ENCODE measurements around the gene RBMS3.
"Not testable (repeated sequence)": the region's sequence is repeated elsewhere in the genome, so short reads cannot be mapped to it uniquely, and the experiment has no call there.

Gene RBMS3

DNA sequence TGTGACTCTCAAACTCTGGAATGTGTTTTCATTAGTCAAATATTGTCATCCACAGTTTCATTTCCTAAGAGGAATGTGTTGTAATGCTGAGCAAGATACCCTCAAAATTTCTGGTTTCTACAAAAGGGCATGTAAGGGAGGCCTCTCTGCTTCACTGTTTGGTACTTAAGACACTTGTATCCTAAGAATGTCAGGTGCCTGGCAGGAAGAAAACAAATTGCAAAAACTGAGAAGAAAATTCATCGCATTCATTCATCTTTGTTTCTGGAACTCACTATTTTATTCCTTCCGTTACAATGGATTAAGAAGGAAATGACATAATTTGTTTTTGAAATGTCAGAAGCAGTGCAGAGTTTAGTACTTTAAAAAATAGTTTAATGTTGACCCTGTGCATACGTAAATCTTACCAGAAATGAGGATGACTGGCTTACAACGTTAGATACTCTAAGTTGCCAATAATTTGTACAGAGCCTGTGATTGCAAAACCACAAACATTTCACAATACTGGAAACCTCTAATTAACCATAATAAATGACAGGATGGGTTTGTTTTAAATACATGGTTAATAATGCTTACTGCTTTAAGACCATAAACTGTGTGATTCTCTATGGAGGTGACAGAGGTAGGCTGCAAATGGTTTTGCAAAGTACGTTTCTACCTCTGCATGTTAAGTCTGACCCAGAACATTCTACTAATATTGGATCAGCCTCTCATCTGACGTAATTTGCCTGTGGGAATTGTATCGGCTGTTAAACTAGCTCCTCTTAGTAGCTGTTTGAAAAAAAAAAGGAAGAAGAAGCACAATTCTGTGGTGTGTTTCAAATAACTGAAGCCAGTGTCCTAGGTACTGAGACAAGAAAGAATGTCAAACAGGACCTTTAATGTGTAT lies 477.8 kb downstream of the RBMS3 start:
- DNase-seq, result no peak

DNA sequence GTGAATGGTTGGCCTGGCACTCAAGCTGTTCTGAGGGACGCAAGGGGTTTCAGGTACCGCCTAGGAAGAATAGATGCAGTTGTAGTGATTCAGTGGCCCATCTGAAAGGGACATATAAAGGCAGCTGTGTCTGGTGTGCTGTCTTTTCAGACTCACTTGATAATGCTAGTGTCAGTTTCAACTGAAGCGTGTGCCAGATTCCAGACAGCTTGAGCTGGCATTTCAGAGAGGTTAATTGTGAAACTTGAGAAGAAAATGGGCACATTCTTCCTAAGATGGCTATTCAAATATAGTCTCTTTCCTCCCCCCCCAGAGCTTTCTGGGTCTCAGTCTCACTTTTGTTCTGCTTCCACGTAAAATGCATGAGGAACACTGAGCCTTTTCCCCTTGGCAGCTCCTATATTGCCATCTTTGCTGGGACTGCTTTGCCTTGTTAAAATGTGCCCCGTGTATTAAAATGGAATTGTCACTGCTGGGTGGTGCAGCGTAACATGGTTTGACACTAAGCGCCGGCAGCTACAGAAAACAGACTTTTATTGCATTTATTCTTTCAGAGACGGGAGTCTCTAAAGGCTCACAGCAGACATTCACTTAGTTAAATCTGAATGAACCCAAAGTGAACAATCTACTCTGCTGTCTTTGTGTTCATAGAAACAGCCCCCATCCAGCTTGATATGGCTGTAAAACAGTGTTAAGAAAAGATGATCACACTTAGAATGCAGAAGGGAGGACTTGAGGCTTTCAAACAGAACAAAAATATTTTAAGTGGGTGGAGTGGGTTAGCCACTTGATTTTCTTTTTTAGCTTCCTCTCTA lies 478.7 kb downstream of the RBMS3 start:
- DNase-seq, result no peak

DNA sequence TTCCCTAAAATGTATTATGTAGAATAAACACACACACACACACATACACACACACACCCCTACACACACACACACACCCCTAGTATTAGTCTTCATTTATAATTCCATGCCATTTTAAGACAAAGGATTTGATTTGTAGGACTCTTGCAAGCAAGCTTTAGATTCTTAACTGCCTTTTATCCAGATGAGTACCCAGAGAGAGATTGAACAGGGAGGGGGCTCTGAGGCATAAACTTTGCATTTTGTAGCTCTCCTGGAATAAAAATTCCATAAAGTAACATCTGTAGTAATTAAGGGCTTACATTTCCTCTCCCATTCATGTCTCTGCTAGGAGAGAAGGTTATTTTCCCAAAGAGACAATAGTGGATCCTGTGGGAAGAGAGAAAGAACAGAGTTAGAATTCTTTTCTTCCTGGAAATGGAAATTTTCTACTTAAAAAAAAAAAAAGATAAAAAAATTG lies 479.4 kb downstream of the RBMS3 start:
- DNase-seq, result no peak

DNA sequence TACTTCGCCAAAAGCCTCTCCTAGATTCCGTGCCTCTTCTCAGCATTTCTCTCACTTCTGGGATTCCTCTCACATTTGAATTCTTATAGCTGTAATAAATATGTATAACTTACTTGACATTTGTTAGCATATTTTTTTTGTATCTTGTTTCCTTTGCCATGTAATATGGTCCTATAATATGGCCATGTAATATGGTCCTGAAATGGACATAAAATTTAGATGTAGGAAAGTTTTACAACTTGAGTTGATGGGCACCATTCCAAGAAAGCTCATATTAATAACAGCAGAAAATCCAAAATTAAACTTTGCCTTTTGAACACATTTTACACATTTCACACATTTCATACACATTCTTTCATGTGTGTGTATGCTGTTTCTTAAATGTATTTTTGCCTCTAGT lies 480.6 kb downstream of the RBMS3 start:
- DNase-seq, result no peak

DNA sequence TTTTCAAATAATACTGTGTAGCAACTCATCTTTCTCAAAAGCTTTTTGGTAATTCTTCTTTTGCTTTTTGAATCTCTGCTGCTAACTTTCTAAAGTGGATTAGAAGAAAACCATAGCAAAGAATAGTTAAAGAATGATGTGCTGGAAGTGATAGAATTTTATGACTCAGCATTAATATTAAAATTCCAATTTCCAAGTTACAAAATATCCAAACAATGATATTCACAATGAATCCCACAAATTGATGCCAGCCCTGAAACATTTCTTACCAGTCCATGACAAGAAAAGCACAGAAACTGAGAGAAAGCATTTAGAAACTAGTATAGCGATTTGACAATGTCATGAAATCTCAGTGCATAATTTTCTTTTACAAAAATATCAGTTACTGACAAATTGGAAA lies 482.2 kb downstream of the RBMS3 start:
- no peak for DNase-seq

DNA sequence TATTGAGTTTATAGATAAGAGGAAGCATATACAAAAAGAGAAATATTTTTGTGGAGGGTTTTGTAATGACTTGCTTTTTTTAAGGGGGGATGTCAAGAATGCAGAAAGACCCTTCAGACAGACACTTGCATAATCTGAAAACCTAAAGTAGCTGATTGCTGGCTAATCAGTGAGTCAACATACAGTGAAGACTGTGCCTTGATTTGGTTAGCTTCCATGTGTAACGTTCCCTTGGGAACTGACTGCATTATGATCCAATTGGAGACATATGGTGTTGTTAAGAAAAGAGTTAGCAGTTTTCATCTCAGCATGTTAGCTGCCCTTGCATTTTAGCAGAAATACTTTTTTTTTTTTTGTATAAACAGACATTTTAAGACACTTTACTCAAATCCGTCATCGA lies 483.2 kb downstream of the RBMS3 start:
- DNase-seq, result no peak

DNA sequence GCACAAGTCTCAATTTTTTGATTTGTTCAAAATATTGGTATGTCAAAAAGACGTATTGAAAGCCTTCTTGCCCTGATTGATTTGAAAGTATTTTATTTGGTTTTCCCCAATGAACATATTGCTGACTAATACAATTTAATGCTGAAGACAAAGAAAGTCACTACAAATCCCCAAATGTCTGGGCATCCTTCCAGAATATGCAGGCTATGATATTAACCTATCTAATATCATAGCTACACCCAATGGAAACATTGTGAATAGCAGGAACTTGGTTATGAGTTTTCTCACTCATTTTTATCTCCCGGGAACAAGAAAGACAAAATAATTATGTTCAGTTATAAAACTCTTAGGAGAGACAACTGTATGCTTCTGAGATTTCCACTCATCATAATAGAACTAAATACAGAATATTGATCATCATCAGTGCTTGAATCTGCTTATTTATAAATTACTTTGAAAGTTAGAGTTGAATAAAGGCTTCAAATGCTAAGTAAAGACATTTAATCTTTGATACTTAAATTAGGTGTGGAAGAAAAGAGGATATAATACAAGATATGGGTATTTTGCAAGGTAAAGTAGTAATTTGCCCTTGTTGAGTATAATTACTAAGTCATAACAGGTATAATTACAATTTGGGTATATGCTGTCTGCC lies 483.9 kb downstream of the RBMS3 start:
- DNase-seq, result no peak

DNA sequence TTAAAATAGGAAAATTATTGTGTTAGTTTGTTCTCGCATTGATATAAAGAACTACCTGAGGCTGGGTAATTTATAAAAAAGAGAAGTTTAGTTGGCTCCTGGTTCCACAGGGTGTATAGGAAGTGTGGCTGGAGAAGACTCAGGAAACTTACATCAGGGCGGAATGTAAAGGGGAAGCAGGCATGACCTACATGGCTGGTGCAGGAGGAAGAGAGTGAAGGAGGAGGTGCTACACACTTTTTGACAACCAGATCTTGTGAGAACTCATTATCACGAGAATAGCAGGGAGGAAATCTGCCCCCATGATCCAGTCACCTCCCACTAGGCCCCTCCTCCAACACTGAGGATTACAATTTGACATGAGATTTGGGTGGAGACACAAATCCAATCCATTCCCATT lies 490.7 kb downstream of the RBMS3 start:
- DNase-seq, result no peak

DNA sequence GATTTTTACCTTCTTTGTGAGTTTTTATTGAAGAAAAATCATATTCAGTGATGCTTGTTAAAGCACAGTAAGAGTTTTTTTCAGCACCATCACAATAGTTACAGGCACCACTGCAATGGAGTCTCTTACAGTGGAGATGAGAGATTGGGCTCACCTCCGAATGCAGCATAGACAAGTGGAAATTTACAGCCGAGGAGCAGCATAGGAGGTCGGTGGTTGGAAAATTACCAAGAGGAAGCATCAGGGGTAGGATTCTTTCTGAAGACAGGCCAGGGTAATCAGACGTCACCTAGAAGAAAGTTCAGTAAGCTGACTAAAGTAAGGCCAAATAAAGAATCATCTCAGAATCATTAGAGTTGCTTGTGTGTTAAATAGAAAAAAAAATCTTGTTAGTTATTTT lies 491.6 kb downstream of the RBMS3 start:
- DNase-seq, result no peak

DNA sequence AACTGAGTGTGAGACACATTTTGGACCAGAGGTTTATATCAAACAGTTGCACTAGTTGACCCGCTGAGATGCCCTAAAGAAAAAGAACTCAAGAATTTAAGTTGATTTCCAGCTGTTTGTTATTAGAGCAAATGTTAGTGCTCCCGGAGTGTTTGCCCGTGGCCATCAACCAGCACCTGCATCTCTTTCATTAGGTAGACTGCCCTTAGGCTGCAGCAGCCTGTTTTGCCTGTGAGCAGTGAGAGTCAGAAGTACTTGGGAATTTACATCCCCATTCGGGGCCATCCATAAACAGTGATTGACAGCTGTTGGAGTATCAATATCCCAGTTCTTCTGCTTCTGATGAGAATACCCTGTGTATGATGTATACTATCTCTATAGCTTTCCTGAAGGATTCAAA lies 492.6 kb downstream of the RBMS3 start:
- DNase-seq, result no peak

DNA sequence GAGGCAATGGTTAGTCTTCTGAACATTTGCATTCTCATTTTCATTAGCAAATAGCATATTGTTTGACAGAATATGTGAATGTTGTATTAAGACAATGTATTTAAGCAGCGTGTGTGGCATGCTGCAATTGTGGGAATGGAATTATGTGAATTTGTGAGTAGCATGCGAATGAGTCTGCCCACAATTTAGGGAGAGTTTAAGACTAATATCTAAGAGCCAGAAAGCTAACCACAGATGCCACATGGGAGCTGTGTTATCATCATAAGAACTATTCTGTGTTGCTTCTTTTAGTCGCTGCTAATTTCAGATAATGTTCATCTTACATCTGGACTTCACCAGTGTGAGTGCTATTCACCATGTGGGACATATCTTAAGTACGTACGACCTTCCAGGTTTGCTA lies 494.5 kb downstream of the RBMS3 start:
- DNase-seq, result no peak

DNA sequence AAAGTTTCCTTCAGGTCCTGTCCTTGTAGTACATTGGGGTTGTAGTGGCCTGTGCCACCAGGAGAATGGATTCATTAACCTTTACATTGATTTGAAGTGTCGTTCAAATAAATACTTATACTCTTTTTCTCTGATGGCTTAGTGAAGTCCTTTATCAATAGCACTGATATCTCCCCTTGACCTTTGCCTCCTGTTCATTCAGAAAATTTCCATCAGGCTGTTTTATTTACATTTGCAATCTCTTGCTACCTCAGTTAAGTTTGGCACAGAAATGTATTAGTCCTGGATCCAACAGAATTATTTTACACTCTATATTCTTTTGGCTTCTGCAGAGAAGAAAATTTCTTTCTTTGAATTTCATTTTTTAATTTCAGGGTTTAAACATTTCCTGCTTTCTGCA lies 497.0 kb downstream of the RBMS3 start:
- DNase-seq, result no peak

DNA sequence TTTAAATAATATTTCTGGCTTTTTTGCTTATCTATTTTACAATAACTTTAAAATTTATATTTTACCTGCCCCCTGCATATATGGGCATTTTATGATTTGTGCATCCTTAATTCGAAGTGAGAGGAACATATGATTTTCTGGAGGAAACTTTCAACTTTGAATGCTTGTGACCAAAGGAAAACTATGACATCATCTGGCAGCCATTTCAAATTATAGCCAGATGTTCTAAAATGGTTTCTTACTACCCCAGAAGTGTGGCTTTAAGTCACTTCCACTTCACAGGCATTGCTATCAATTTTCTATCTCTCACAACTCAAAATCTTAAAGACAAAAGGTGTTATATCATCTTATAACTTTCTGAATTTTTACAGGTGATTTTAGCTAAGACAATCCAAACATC lies 508.8 kb downstream of the RBMS3 start:
- DNase-seq, result no peak

DNA sequence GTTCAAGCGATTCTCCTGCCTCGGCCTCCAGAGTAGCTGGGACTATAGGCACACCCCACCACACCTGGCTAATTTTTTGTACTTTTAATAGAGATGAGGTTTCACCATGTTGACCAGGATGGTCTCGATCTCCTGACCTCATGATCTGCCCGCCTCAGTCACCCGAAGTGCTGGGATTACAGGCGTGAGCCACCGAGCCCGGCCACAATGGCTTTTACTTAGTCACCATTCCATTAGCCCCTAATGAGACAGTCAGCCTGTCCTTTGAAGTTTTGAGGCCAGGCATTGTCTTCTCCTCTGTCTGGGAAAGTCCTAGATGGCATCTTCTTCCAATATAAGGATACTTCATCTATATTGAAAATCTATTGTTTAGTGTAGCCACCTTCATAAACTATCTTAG lies 515.9 kb downstream of the RBMS3 start:
- DNase-seq, result no peak

DNA sequence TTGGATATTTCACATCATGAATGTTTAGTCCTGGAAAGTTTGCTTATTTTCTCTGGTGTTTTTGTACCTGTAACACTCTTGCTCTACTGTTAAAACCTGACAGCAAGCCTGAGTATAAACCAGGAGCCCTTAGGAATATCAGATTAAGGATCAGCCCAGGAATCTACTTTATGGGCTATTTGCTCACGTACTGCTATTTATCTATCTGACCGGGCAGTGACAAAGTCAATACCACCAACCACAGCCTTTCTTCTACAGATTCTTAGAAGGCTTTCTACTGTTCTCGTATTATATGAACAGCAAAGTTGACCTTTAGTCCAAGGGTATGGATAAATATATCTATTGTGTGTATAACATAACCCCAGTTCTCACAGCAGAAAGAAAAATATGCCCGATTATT lies 521.2 kb downstream of the RBMS3 start:
- DNase-seq, result no peak

DNA sequence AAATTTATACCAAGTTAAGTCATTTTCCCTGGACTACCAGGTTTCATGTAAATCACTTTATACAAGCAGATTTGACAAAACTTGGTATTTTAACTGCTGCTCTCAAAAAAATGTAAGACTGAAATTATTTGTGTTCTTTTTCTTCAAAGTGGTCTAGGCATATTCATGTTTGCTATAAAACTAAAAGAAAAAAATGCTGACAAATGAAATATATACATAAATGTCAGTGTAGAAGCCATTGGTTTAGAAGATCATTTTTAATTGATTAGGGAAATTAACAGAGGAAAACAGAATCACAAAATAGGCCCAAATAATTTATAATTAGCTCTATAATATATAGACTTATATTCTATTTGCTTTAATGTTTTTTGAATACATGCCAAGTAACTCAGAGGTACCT lies 523.2 kb downstream of the RBMS3 start:
- DNase-seq, result no peak

DNA sequence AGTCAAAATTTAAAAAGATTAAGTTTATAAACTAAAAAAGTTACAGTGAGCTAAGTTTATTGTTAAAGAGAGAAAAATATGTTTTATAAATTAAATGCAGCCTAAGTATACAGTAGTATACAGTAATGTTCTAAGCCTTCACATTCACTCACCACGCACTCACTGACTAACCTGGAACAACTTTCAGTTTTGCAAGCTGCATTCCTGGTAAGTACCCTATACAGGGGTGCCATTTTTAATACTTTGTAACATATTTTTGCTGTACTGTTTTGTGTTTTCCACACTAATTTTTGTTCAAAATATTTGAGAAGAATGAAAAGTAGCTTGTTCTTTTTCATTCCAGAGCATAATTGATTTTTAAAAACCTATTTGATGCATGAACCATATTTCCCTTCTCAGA lies 524.9 kb downstream of the RBMS3 start:
- DNase-seq, result no peak

DNA sequence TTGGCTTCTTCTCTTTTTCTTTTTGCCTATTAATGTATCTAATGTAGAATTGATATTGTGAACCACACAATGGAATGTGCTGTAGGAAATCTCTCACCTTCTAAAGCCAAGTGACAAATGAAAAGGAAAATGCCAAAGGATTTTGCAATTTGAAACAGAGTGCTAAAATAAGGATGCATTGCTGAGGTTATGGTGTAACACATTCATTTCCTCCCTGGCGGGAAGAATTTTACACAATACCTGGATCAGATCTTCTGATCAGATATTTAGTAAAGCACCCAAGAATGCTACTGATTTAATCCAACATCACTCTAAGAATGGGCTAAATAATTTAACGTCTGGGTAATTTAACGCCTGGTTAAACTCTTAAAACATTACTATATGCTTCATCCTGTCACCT lies 527.5 kb downstream of the RBMS3 start:
- DNase-seq, result not testable (repeated sequence)

DNA sequence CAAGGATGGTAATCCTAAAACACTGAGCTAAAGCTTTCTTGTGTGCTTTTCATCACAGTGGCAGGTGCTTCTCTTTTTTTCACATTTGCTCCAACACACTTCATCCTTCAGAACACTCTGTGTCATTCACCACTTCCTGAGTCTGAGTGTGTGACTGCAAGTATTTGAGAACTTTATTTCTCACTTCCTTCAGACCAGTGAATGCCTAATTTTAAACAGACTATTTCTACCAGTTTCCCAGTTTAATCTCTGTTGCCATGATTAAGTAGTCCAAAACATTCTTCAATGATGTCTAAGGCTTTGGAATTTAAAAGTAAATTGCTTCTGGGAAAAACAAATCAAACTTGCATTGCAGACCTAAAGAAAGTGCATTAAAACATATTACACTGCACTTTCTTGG lies 541.2 kb downstream of the RBMS3 start:
- DNase-seq, result no peak

DNA sequence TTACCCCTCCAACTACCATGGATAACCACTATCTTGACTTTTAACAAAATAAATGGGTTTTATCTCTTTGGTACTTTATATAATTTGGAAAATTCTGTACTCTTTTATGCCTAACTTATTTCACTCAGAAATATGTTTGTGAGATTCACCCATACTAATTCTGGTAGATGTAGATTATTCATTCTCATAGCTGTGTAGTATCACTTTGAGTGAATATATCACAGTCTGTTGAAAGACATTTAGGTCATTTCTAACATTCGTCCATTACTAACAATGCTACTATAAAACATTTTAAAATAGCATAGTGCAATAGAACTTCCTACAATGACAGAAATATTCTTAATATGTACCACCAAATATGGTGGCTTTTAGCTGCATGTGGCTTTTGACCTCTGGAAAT lies 542.4 kb downstream of the RBMS3 start:
- DNase-seq, result no peak

DNA sequence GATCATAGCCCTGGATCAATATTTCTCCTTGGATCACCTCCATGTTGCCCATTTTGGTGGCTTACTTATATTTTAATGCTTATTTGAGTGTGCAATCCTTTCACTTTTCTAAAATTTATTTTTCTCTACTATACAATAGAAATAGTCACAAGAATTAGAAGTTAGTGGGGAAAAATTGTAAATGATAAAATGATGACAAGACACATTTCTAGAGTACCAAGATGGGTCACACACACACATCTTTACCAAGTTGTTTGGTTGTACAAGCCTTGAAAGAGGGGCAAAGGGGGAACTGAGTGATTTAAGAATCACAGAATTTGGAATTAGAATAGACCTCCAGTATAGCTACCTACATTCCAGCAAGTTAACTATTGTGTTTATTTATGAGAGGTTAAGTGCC lies 545.8 kb downstream of the RBMS3 start:
- no peak for DNase-seq

DNA sequence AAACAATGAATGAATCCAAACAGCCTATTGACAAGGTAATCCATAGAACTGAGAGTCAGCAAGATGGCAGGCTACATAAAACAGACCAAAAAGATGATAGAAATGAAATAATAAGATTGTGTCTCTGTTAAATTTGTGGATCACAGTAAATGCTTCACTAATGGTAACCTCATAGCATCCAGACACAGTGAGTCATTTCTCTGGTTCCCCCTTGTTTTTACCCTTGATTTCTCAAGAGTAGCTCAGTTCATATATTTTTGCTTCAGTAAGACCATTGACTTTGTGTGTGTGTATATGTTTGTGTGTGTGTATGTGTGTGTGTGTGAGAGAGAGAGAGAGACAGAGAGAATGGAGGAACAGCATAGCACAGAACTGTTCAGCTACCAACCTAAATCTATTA lies 546.9 kb downstream of the RBMS3 start:
- no peak for DNase-seq

DNA sequence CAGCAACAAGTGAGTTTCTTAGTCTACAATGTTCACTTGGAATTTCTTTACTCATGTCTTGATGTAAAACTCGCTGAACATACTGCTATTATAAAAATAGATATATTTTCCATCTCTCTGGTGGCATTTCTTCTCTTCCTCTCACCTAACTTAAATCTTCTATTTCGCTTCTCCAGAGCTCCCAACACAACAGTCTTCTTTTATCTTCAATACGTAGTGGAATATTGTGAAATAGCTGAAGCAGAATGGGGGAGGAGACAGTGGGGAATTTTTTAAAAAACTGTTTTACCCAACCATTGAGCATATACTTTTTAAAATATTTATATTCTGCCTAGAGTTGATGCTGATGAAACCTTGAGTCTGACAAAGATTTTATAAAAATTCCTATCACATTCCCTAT lies 548.5 kb downstream of the RBMS3 start:
- no peak for DNase-seq

DNA sequence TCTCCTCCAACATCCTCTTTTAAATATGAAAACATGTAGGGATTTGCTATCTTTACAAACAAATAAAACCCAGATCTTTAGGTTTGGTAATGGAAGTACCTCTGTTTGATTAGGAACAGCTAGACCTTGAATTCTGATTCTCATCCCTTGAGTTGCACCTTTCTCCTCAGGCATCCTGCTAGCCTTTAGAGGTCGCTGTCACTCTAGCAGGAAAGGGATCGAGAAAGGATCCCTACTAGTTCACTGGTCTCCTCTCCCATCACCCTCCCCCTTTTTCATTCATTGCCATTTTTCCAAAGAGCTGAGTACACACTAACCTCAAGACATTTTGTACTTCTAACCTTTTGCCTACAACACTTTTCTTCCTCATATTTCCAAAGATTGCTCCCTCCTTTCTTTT lies 569.8 kb downstream of the RBMS3 start:
- no peak for DNase-seq

Measured in SIG-M5 (cell line).